HG03064 (cell line): ENCODE measurements around the gene DZIP1.
"Not testable (repeated sequence)": the region's sequence is repeated elsewhere in the genome, so short reads cannot be mapped to it uniquely, and the experiment has no call there.

Source experiments
- ATAC-seq: cut with Tn5 transposase; IDR thresholded peaks from one replicate; pipeline ENCODE4 v1.9.1; 2021; ENCODE audit warnings: low read depth; ENCODE audit not compliant: unreplicated experiment

The DZIP1 gene

DNA sequence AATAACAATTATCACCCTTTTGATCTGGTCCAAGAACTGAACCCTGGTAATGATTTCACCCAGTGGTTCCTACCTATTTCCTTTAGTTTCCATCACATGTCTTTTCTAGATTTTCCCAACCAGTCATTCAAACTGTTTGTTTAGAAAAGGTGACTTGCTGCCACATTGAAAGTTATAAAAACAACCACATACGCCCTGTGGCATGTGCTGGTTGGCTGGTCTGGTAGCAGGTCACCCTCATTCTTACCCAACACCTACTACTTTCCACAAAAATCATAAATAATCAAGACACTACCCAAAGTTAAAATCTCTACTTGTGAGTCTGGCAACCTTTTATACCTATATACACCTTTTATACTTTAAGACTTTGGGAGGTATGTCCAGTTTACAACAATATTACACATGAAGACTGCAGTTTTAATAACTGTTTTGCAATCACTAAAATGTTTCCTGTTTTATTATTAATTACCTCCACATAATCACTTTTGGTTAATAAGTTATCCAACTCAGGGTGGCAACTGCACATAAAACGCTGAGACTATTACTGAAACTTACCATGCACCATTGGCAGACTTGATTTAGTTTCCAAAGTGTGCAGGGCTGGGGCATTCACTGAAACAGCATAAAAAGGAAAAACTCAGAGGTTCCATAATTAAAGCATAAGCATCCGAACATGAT lies 38.9 kb downstream of the DZIP1 start:
- no peak for ATAC-seq

DNA sequence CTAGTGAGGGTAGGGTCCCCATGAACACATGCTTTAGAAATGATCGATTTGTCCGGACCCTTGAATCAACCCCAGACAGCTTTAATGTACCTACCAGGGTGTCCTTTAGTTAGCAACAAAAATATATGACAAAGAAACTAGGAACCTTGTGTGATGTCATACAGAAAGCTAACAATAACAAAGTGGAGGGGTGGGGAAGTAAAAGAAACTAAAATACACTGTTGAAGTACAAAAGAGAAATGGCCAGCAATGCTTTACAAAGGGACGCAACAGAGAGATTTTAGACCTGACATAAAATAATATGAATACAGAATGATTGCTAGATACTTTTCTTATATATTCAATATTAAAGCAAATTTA lies 40.0 kb downstream of the DZIP1 start:
- no peak for ATAC-seq

DNA sequence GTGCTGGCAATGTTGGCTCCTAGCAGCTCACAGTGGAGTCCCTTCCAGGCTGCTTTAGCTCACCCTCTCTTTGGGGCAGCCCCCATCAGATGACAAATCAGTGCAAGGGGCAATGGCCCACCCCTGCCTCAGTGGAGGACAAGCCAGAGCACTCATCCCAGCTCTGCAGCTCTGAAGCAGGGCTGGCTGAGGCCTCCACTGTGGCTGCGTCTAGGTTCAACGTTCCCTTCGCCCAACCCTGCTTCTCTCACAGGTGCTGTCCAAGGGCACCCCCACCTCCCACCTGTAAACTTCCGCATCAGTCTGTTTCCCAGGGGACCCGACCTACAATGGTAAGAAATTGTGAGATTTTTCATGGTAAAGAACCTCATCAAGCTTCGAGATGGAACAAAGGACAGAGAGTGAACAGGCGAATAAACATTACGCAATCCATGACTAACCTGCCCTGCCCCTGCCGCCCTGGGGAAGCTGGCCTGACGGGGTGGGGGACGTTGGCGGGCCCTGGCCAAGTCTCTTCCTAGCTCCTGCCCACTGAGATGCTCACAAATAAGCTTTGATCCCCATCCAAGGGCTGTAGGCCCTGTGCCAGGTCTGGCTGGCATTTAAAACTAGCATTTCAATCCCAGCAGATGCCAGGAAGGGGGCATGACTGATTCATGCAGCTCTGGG lies 40.5 kb downstream of the DZIP1 start:
- no peak for ATAC-seq

DNA sequence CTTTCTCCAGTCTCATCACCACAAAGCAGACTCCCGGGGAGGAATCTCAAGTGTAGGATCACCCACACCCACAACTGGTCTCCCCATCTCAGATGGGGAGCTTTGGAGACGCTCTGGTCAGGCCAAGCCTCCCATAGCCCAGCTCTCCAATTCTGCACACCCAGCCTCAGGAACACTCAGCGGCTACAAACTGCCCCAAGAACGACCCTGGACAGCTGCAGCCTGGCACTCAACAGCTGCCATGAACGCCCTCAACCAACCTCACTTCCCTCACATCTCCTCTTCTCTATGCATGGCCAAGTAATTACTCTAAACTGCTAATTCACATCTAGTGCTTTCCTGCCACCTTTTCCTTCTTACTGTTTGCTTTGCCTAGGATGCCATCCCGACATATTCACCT lies 42.6 kb downstream of the DZIP1 start:
- ATAC-seq: no peak

DNA sequence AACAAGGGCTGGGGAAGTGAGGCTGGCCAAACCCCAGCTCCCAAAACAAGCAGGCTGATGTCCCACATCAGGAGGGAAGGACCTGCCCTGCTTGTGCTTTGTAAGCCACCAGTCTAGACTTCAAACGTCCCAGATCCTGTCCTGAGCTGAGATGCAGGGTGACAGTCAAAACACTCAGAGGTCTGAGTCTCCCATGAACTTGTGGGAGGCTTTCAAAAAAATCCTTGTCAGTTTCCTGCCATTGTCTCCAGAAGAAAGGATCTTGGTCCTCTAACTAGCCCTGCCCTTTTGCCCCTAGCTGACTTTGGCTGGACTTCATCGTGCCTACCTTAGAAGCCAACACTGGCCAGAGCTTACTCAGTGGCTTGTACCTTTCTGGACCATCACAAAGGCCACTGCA lies 43.3 kb downstream of the DZIP1 start:
- ATAC-seq: no peak

DNA sequence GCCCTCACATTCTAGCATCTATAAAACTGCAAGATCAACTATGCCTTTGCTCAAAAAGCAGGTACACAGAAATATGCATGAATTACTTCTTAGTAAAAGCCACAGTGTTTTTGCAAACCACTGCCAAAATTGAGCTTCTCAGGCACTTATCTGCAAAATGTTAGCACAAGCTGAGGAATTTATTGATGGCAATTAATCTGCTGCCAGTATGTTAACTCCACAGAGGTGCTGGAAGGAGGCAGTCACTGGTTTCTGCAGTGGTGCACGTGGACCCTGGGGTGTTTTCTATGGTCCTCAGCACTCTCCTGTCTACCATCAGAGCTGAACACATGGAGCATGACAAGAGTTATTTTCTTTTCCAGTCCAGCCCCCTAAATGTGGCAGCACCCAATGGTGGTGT lies 47.8 kb downstream of the DZIP1 start:
- ATAC-seq: no peak

GRCh38 chr13:95593462-95593861 lies 51.0 kb downstream of the DZIP1 start:
- ATAC-seq: no peak

GRCh38 chr13:95588721-95589120 lies 55.8 kb downstream of the DZIP1 start:
- ATAC-seq: no peak

DNA sequence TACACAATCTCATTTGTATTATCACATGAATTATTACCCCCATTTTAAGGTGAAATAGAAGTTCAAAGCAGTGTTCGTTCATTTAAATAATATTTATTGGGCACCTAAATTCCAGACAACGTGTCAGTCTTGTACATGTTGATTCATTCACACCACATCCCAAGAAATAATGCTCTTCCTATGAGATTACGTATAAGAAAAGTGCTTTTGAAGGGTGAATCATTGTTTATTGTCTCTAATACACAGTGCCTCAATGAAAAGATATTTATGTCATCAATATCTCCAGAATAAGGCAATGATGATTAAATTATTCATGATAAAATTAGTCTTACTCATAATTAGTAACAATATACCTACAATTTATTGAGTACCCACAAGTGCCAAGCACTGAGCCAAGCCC lies 56.4 kb downstream of the DZIP1 start:
- no peak for ATAC-seq

DNA sequence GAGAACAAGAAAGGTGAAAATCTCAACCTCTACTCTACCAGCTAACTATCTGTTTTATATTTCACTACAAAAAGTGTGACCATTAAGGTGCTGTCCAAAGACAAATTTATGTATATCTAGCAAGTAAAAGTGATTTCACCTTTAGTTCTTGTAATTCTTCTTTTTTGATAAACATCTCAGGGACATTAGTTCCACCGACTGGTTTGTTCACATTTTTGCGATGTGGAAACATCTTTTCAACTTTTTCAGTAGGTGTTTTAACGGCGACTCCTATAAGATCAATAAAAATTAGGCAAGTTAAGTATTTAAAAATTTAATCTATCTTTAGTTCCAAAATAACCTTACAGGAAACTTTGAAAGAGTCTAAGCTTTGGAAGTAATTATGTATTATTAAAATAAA lies 58.6 kb downstream of the DZIP1 start:
- ATAC-seq: no peak

DNA sequence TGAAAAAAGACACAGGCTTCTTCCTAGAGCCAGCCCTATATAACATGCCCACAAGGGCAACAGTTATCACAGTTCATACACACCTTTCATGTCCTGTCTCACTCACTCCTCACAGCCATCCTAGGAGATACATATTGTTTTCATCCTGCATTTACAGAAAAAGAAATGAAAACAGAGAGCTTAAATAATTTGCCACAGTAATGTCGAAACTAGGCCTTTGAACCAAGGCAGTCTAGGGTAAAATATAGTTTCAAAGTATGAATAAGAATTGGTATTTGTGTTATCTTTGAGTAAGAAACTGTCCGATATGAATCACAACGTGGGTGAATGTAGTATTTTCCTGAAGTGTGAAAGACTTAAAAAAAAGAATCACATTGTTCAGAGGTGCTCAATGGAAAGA lies 65.2 kb downstream of the DZIP1 start:
- peak; percentile 80 for ATAC-seq

- ATAC-seq: no peak
Measured at GRCh38 chr13:95573221-95573620, 71.3 kb downstream of the DZIP1 start.

DNA sequence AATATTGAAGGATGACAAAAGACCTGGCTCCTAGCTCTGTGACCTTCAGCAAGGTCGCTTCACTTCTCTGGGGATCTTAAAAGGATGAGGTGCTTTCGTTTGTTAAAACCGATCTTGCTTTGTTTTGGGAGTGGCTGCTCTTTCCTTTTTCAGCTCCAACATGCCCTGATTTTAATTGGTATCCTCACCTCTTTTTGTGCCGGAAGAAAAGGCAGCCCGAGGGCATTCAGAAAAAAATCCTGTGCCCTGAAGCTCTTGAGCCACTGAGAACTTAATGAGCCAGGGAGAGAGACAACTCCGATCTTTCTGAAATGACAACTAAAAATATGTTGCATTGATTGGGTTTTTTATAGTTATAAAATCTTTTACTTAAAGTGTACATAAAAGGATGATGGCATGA lies 72.6 kb downstream of the DZIP1 start:
- no peak for ATAC-seq

- ATAC-seq: no peak
Measured at GRCh38 chr13:95570016-95570415, 74.5 kb downstream of the DZIP1 start.

DNA sequence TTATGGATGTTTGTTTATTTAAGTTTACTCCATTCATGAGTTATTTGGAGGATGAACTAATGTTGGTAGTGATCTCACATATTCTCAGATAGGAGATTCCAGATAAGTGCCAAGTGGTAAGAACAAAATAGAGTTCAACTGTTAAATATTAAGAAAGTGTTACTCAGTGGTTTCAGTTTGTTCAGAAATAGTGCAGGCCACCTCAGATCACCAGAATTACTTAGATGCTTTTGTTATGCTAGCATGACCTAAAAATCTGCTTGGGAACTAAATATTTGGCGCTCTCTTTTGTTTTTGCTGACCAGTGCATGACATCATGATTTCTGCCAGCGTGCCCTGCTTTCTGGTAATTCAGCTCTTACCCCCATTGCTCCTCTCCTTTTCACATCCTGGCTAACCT lies 76.4 kb downstream of the DZIP1 start:
- no peak for ATAC-seq

DNA sequence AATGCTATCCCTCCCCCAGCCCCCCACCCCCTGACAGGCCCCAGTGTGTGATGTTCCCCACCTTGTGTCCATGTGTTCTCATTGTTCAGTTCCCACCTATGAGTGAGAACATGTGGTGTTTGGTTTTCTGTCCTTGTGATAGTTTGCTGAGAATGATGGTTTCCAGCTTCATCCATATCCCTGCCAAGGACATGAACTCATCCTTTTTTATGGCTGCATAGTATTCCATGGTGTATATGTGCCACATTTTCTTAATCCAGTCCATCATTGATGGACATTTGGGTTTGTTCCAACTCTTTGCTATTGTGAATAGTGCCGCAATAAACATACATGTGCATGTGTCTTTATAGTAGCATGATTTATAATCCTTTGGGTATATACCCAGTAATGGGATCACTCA lies 78.7 kb downstream of the DZIP1 start:
- not testable (repeated sequence) for ATAC-seq

- ATAC-seq: no peak
Measured at GRCh38 chr13:95564733-95565291, 79.7 kb downstream of the DZIP1 start.

DNA sequence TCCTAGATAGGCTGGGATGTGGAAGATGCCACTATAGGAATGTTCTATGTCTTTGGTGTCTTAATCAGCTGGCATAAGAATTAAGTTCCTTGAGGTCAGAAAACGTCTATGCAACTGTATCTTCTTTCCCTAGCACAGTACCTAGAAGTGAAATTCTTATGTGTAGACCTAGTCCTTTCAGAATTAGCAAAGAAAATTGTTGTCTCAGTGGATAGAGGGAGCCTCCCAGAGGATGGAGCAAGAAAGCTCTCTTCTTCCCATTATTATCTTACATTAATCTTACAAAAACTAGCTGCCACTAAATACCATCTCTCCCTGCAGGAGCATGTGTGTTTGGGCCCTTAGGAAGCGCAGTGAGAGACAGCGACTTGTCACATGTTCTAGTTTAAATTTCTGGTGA lies 80.4 kb downstream of the DZIP1 start:
- ATAC-seq: no peak

DNA sequence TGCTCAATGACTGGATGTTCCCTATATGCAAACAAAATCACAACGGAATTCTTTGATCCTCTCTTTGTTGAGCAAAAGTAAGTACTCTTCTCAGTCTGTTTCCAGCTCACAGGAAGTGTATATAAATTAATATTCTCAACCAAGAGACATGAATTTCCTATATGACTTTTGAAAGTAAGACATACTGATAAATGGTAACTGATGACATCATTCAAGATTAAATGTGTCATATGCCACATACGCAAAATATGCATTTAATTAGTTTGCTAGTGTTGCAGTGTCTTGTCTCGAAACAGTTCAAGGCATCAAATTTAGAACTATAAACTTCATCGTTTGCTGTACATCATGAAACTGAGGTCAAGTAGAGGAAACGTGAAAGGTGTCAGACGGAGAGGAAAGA lies 84.1 kb downstream of the DZIP1 start:
- ATAC-seq: no peak

DNA sequence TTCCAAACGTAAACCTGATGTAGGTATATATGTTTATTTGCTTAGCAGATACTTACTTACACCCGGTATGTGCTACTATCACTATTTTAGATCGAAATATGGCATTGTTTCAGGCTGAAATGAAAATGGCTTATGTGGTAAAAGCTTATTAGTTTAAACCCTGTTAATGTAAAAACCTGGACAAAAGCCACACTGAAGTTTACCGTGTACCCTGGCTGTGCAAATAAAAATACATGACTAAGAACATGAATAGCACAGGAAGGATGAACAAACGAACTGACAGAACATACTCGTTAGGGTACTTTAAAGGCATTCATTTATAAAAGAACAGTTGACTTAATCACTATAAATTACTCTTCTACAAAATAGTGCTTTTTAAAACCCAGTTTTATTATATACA lies 85.4 kb downstream of the DZIP1 start:
- ATAC-seq: no peak

GRCh38 chr13:95557013-95557412 lies 87.5 kb downstream of the DZIP1 start:
- ATAC-seq: no peak
